Measurements from ENCODE around the gene FCHO1. TPM values are rescaled to one million over a fixed set of nuclear protein-coding genes. Genes with fewer than 3 reads are reported as not detected.
"Not testable (repeated sequence)": the region's sequence is repeated elsewhere in the genome, so short reads cannot be mapped to it uniquely, and the experiment has no call there.

The FCHO1 gene
- total RNA-seq, 2 experiments from 2014 or later: 35.8 to 38.7 TPM

- Mint-ChIP-seq H3K36me3 (peaks cover 16% of the 10 kb centered on the region), H3K9me3 (no peaks in the 10 kb centered on the region), H3K27me3 (no peaks in the 10 kb centered on the region), H3K27ac (no peak overlapping the region), H3K4me3 (no peak overlapping the region), H3K4me1 (peaks cover 21% of the 10 kb centered on the region)
- DNase-seq: no peak
Observed at GRCh38 chr19:17790059-17790780, 38.9 kb downstream of the FCHO1 start.

DNA sequence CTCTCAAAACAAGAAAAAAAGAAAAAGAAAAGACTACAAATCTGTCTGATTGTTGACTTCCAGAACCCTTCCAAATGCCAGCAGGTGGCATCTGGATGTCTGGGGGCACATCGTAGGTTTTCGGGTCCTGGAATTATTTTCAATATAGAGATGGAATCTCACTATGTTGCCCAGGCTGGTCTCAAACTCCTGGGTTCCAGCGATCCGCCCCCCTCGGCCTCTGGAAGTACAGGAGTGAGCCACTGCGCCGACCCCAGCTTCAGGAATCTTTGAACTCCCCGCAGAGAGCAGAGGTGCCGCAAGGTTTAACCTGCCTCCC lies 43.1 kb downstream of the FCHO1 start:
- peak overlapping the region; percentile 59 for H3K4me3 Mint-ChIP-seq
- no peaks in the 10 kb centered on the region for H3K27me3 Mint-ChIP-seq
- no peaks in the 10 kb centered on the region for H3K9me3 Mint-ChIP-seq
- no peak overlapping the region for H3K27ac Mint-ChIP-seq
- H3K4me1 Mint-ChIP-seq: peaks cover 43% of the 10 kb centered on the region
- H3K36me3 Mint-ChIP-seq: peaks cover 1% of the 10 kb centered on the region
- DNase-seq: no peak

DNA sequence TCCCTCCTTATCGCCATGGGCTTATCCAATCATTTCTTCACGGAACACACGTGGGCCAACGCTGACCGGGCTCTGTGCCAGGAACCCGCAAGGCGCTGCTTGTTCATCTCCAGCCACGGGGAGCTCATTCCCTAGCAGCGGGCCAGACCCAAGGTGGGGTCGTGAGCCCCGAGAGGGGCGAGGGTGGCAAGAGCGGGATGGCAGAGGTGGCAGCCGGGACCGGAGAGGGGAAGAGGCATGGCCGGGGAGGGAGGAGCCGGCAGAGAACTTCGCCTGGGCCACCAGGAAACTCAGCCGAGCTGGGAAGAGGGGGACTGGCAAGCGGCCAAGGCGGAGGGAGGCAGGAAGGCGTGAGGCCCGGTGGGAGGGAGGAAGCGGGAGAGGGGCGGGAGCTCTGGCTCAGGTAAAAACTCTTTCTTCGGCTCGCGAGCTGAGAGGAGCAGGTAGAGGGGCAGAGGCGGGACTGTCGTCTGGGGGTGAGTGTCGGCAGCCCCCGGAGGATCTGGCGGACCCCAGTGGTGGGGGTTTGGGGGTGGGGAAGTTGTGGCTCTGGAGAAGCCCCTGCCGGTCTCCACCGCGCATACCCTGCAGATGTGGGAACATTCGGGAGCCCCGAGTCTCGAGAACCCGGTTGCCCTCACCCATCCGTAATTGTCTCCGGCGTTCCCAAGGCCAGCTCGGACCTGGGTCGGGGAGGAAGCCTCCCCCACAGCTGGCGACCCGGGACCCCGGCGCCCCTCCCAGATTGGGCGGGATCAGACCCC lies 43.6 kb downstream of the FCHO1 start, which contains the start of gene B3GNT3:
Gene B3GNT3, plus strand, starts transcription at position 408 of the 764 bp plus-strand sequence. CDS start 12,670 bp downstream, outside the sequence.
- Mint-ChIP-seq H3K9me3 (no peaks in the 10 kb centered on the region), H3K4me3 (peak within 1 kb of the TSS; percentile 59), H3K27me3 (no peaks in the 10 kb centered on the region), H3K27ac (no peak within 1 kb of the TSS), H3K36me3 (no peaks in the 10 kb centered on the region), H3K4me1 (peaks cover 43% of the 10 kb centered on the region)
- no peak for DNase-seq

DNA sequence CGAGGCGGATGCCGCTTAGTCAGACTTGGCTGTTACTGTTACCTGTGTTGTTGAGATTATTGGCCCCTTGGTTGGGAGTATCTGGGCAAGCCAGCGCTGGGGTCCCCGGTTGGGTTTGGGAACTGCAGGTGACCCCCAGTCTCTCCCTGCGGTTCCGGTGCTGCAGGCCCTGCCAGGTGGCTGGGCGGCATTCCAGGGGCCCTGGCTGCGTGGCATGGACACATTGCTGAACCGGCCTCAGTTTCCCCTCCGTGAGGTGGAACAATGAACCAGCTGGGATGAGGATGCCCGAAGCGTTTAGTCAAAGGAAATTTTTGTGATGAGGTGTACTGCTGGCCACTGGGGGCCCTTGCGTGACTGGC lies 44.2 kb downstream of the FCHO1 start:
- Mint-ChIP-seq H3K9me3 (no peaks in the 10 kb centered on the region), H3K27me3 (no peaks in the 10 kb centered on the region), H3K4me1 (peaks cover 38% of the 10 kb centered on the region), H3K4me3 (peak overlapping the region; percentile 59), H3K27ac (no peak overlapping the region), H3K36me3 (no peaks in the 10 kb centered on the region)
- no peak for DNase-seq

DNA sequence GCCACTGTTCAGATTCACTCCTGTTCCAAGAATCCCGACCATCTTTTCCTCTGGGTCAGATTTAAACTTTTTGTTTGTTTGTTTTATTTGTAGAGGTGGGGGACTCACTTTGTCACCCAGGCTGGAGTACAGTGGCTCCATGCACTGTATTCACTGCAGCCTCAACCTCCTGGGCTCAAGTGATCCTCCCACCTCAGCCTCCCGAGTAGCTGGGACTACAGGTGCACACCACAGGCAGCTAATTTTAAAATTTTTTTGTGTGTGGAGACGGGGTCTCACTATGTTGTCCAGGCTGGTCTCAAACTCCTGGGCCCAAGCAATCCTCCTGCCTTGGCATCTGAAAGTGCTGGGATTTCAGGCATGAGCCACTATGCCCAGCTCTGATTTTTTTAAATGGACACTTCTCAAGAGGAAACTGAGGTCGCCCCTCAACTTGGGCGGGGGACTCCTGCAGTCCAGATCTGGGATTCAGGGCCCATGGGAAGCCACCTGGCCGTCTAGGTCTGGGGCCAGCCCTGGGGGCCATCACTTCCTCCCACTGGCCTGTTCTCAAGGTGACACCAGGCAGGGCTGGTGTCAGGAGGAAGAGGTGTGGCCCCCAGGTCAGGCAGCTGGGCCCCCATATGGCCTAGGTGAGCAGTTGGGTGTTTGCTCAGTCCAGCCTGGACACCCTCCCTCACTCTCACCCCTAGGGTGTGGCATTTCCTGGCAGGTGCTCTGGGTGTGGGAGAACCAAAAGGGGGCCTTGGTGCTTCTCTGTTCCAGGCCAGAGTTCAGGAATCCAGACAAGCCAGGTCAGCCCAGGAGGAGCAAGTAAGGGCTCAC lies 44.9 kb downstream of the FCHO1 start:
- H3K4me3 Mint-ChIP-seq: no peak overlapping the region
- no peaks in the 10 kb centered on the region for H3K36me3 Mint-ChIP-seq
- H3K27ac Mint-ChIP-seq: no peak overlapping the region
- H3K27me3 Mint-ChIP-seq: no peaks in the 10 kb centered on the region
- peaks cover 36% of the 10 kb centered on the region for H3K4me1 Mint-ChIP-seq
- H3K9me3 Mint-ChIP-seq: no peaks in the 10 kb centered on the region
- DNase-seq: no peak

- H3K4me3 Mint-ChIP-seq: no peak overlapping the region
- no peaks in the 10 kb centered on the region for H3K27me3 Mint-ChIP-seq
- DNase-seq: no peak
- H3K9me3 Mint-ChIP-seq: no peaks in the 10 kb centered on the region
- peaks cover 30% of the 10 kb centered on the region for H3K4me1 Mint-ChIP-seq
- no peaks in the 10 kb centered on the region for H3K36me3 Mint-ChIP-seq
- no peak overlapping the region for H3K27ac Mint-ChIP-seq
Observed at GRCh38 chr19:17796838-17797423, 45.7 kb downstream of the FCHO1 start.

GRCh38 chr19:17797424-17798201 lies 46.3 kb downstream of the FCHO1 start:
- Mint-ChIP-seq H3K9me3 (no peaks in the 10 kb centered on the region), H3K36me3 (no peaks in the 10 kb centered on the region), H3K4me1 (peaks cover 30% of the 10 kb centered on the region), H3K27ac (no peak overlapping the region), H3K4me3 (no peak overlapping the region), H3K27me3 (no peaks in the 10 kb centered on the region)
- DNase-seq: peak; percentile 50

GRCh38 chr19:17798599-17798998 lies 47.3 kb downstream of the FCHO1 start:
- not testable (repeated sequence) for H3K36me3 Mint-ChIP-seq, H3K4me3 Mint-ChIP-seq, H3K27ac Mint-ChIP-seq, DNase-seq, H3K27me3 Mint-ChIP-seq, H3K9me3 Mint-ChIP-seq
- H3K4me1 Mint-ChIP-seq: peaks cover 34% of the 10 kb centered on the region

DNA sequence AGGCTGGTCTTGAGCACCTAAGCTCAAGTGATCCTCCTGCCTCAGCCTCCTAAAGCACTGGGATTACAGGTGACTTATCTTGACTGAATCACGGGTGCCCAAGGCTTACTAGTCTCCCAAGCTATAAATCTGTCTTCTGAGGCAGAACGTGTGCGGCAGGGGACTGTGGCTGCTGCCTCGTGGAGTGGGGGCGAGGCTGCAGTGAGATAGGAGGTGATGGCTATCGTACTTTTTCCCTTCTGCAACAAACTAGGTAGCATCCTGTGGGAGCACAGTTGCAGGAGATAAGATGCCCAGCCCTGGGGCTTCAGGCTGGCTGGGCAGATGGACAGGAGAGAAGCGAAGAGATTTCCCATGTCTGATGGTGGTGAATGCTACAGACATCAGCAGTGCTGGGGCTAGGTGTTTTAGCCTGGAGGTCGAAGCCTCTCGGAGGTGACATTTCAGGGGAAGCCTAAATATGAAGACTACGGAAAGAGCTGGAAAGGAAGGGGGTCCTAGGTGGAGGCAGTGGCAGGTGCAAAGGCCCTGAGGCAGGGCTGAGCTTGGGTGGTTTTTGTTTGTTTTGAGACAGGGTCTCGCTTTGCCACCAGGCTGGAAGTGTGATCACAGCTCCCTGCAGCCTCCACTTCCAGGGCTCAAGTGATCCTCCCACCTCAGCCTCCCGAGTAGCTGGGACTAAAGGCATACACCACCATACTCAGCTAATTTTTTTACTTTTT lies 51.0 kb downstream of the FCHO1 start:
- DNase-seq: no peak
- Mint-ChIP-seq H3K4me1 (peaks cover 21% of the 10 kb centered on the region), H3K36me3 (no peaks in the 10 kb centered on the region), H3K9me3 (no peaks in the 10 kb centered on the region), H3K27ac (no peak overlapping the region), H3K27me3 (no peaks in the 10 kb centered on the region), H3K4me3 (no peak overlapping the region)

- Mint-ChIP-seq H3K27me3 (no peaks in the 10 kb centered on the region), H3K36me3 (no peaks in the 10 kb centered on the region), H3K9me3 (no peaks in the 10 kb centered on the region), H3K4me3 (no peak overlapping the region), H3K27ac (peak overlapping the region; percentile 2), H3K4me1 (peaks cover 17% of the 10 kb centered on the region)
- no peak for DNase-seq
Observed at GRCh38 chr19:17803264-17803896, 52.1 kb downstream of the FCHO1 start.

- Mint-ChIP-seq H3K27ac (no peak overlapping the region), H3K36me3 (no peaks in the 10 kb centered on the region), H3K9me3 (no peaks in the 10 kb centered on the region), H3K27me3 (no peaks in the 10 kb centered on the region), H3K4me1 (peaks cover 17% of the 10 kb centered on the region), H3K4me3 (no peak overlapping the region)
- no peak for DNase-seq
Observed at GRCh38 chr19:17805427-17805826, 54.1 kb downstream of the FCHO1 start.

DNA sequence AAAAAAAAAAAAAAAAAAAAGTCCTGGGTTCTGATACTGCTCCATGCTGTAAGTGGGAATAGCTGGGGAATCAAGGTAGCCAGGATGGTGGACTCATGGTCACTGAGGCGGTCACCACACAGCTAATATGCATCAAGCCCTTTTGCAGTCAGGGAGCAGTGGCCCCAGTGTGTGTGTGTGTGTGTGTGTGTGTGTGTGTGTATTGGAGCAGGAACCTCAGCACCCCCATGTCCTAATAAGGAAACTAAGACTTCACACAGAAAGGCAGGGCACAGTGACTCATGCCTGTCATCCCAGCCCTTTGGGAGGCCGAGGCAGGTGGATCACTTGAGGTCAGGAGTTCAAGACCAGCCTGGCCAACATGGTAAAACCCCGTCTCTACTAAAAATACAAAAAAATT lies 55.7 kb downstream of the FCHO1 start:
- Mint-ChIP-seq H3K4me1 (peaks cover 17% of the 10 kb centered on the region), H3K9me3 (no peaks in the 10 kb centered on the region), H3K4me3 (peak overlapping the region; percentile 60), H3K27me3 (no peaks in the 10 kb centered on the region), H3K27ac (peak overlapping the region; percentile 56), H3K36me3 (no peaks in the 10 kb centered on the region)
- DNase-seq: no peak

DNA sequence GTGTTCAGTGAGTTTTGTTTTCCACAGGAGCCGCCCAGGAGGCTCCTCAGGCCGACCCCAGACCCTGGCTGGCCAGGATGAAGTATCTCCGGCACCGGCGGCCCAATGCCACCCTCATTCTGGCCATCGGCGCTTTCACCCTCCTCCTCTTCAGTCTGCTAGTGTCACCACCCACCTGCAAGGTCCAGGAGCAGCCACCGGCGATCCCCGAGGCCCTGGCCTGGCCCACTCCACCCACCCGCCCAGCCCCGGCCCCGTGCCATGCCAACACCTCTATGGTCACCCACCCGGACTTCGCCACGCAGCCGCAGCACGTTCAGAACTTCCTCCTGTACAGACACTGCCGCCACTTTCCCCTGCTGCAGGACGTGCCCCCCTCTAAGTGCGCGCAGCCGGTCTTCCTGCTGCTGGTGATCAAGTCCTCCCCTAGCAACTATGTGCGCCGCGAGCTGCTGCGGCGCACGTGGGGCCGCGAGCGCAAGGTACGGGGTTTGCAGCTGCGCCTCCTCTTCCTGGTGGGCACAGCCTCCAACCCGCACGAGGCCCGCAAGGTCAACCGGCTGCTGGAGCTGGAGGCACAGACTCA lies 56.5 kb downstream of the FCHO1 start:
- no peak overlapping the region for H3K4me3 Mint-ChIP-seq

More for the DNA sequence above, 56.5 kb downstream of the FCHO1 start:
- no peaks in the 10 kb centered on the region for H3K36me3 Mint-ChIP-seq
- no peak overlapping the region for H3K27ac Mint-ChIP-seq
- no peaks in the 10 kb centered on the region for H3K27me3 Mint-ChIP-seq
- no peaks in the 10 kb centered on the region for H3K9me3 Mint-ChIP-seq
- H3K4me1 Mint-ChIP-seq: peaks cover 13% of the 10 kb centered on the region
- DNase-seq: no peak

All from activated naive CD8-positive, alpha-beta T cell treated with anti-CD3 and anti-CD28 coated beads for 36 hours (primary cell).